Astrocyte (in vitro differentiated cells and primary cell): ENCODE measurements around the gene WSB1.

Experiments used
- CTCF ChIP-seq: IDR thresholded peaks from 2 replicates; pipeline ENCODE4 v1.5.1; 2011; ENCODE audit warnings: low read depth, mild to moderate bottlenecking, inconsistent platforms, low read length, moderate library complexity; ENCODE audit not compliant: insufficient read depth
- EZH2 ChIP-seq: IDR thresholded peaks from 2 replicates; pipeline ENCODE4 v1.6.1; 2012; ENCODE audit warnings: mild to moderate bottlenecking, low read length, inconsistent platforms; ENCODE audit not compliant: insufficient read depth

GRCh38 chr17:27321372-27321771 lies 27.5 kb downstream of the WSB1 start:
- TF ChIP-seq CTCF (no peak), EZH2 (no peak)
